ENCODE measurements around the gene NUP188.

Gene NUP188

GRCh38 chr9:128979111-128979510, 31.6 kb downstream of the NUP188 start:
- Mint-ChIP-seq H3K27ac (no peak overlapping the region), H3K27me3 (ENCODE audit: low read depth) (no peaks in the 10 kb centered on the region), H3K4me1 (no peaks in the 10 kb centered on the region)

GRCh38 chr9:128983536-128983935, 36.0 kb downstream of the NUP188 start:
- Mint-ChIP-seq H3K4me1 (peaks cover 7% of the 10 kb centered on the region), H3K27ac (no peak overlapping the region), H3K9me3 (no peaks in the 10 kb centered on the region), H3K4me3 (no peak overlapping the region), H3K27me3 (ENCODE audit: low read depth) (no peaks in the 10 kb centered on the region), H3K36me3 (ENCODE audit: low read depth) (peaks cover 72% of the 10 kb centered on the region)
- no peak for TF ChIP-seq CTCF (IDR thresholded peaks at IDR 0.05; ENCODE audit: unreplicated experiment in 3 of 3)

More at GRCh38 chr9:128979111-128979510, 31.6 kb downstream of the NUP188 start:
- peaks cover 72% of the 10 kb centered on the region for H3K36me3 Mint-ChIP-seq (ENCODE audit: low read depth)
- no peak for TF ChIP-seq CTCF (IDR thresholded peaks at IDR 0.05; ENCODE audit: unreplicated experiment in 3 of 3)
- H3K9me3 Mint-ChIP-seq = no peaks in the 10 kb centered on the region
- no peak overlapping the region for H3K4me3 Mint-ChIP-seq

GRCh38 chr9:128986671-128987070, 39.2 kb downstream of the NUP188 start:
- H3K27ac Mint-ChIP-seq = no peak overlapping the region
- no peaks in the 10 kb centered on the region for H3K9me3 Mint-ChIP-seq
- H3K4me1 Mint-ChIP-seq = peaks cover 7% of the 10 kb centered on the region
- TF ChIP-seq CTCF (IDR thresholded peaks at IDR 0.05; ENCODE audit: unreplicated experiment in 3 of 3) = no peak
- no peak overlapping the region for H3K4me3 Mint-ChIP-seq
- H3K27me3 Mint-ChIP-seq (ENCODE audit: low read depth) = no peaks in the 10 kb centered on the region
- peaks cover 52% of the 10 kb centered on the region for H3K36me3 Mint-ChIP-seq (ENCODE audit: low read depth)

- H3K4me1 Mint-ChIP-seq = peaks cover 7% of the 10 kb centered on the region
- no peaks in the 10 kb centered on the region for H3K27me3 Mint-ChIP-seq (ENCODE audit: low read depth)
- H3K4me3 Mint-ChIP-seq = no peak overlapping the region
- H3K27ac Mint-ChIP-seq = no peak overlapping the region
- no peaks in the 10 kb centered on the region for H3K9me3 Mint-ChIP-seq
- H3K36me3 Mint-ChIP-seq (ENCODE audit: low read depth) = peaks cover 52% of the 10 kb centered on the region
- no peak for TF ChIP-seq CTCF (IDR thresholded peaks at IDR 0.05; ENCODE audit: unreplicated experiment in 3 of 3)
Measured at GRCh38 chr9:128987805-128988204, 40.3 kb downstream of the NUP188 start.

- Mint-ChIP-seq H3K9me3 (no peaks in the 10 kb centered on the region), H3K36me3 (ENCODE audit: low read depth) (peaks cover 62% of the 10 kb centered on the region), H3K27ac (no peak overlapping the region), H3K27me3 (ENCODE audit: low read depth) (no peaks in the 10 kb centered on the region), H3K4me1 (peaks cover under 1% of the 10 kb centered on the region), H3K4me3 (no peak overlapping the region)
- peak in 2 of 3 experiments; percentile 21 to 25 for TF ChIP-seq CTCF (IDR thresholded peaks at IDR 0.05; ENCODE audit: unreplicated experiment in 3 of 3)
Measured at GRCh38 chr9:128992995-128993394, 45.5 kb downstream of the NUP188 start.

GRCh38 chr9:128995791-128996190, 48.3 kb downstream of the NUP188 start:
- H3K4me1 Mint-ChIP-seq = no peaks in the 10 kb centered on the region
- H3K9me3 Mint-ChIP-seq = no peaks in the 10 kb centered on the region
- no peaks in the 10 kb centered on the region for H3K27me3 Mint-ChIP-seq (ENCODE audit: low read depth)
- peaks cover 76% of the 10 kb centered on the region for H3K36me3 Mint-ChIP-seq (ENCODE audit: low read depth)
- TF ChIP-seq CTCF (IDR thresholded peaks at IDR 0.05; ENCODE audit: unreplicated experiment in 3 of 3) = no peak
- no peak overlapping the region for H3K27ac Mint-ChIP-seq
- H3K4me3 Mint-ChIP-seq = no peak overlapping the region

Measured in nephron (organoid).